ENCODE results near the gene GAPT.
"Not testable (repeated sequence)": the region's sequence is repeated elsewhere in the genome, so short reads cannot be mapped to it uniquely, and the experiment has no call there.

Gene GAPT

GRCh38 chr5:58505971-58506640, 14.9 kb downstream of the GAPT start:
- no peak for DNase-seq

- DNase-seq: no peak
These were observed 16.5 kb downstream of the GAPT start for GRCh38 chr5:58507715-58508114.

- DNase-seq: no peak
These were observed 26.0 kb downstream of the GAPT start for GRCh38 chr5:58517198-58517597.

- no peak for DNase-seq
These were observed 32.7 kb downstream of the GAPT start for GRCh38 chr5:58523956-58524355.

DNA sequence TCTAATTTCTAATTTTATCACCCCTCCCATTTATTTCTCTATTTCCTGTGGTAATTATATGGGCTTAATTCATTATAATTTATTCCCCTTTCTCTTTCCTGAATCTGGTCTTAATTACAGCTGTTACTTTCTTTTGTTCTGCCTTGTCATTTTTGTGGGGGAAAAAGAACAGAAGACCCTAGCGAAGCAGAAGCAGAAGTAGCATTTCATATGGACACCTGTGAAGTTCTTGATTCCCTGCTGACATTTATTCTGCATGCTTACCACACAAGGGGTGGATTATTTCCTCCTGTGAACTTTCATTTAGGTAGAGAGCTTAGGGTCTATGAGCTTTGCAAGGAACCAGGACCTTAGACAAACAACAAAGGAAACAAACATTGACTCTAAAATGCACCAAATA, 33.3 kb downstream of the GAPT start:
- no peak for DNase-seq

DNA sequence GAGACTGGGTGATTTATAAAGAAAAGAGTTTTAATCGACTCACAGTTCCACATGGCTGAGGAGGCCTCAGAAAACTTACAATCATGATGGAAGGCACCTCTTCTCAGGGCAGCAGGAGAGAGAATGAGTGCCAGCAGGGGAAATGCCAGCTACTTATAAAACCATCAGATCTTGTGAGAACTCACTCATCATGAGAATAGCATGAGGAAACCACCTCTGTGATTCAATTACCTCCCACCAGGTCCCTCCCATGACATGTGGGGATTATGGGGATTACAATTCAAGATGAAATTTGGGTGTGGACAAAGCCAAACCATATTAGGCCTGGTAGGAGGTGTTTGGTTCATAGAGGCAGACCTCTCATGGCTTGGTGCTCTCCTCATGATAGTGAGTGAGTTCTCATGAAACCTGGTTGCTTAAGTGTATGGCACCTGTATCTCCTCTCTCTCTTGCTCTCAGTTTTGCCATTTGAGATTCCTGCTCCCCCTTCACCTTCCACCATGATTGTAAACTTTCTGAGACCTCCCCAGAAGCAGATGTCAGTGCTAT, 39.8 kb downstream of the GAPT start:
- DNase-seq: no peak

- DNase-seq: not testable (repeated sequence)
These were observed 50.7 kb downstream of the GAPT start for GRCh38 chr5:58541935-58542334.

- no peak for DNase-seq
These were observed 51.5 kb downstream of the GAPT start for GRCh38 chr5:58542709-58543108.

GRCh38 chr5:58543723-58544122, 52.5 kb downstream of the GAPT start:
- no peak for DNase-seq

DNA sequence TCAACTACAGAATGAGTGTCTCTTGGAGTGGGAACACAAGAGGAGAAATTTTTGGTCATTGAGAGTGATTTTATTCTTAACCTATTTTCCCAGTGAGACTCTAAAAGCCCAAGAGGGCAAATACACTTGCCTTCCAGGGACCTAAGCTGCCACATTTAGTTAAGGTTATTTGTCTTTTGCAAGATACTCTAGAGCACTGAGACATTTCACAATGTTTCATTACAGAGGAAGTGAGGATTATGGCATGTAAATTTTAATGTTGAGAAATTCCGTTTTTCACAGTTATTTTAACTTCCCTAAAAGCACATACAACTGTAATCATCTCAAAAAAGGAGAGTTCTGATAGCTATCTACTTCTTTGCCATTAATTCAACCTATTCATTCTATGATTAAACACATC, 53.0 kb downstream of the GAPT start:
- DNase-seq: no peak

DNA sequence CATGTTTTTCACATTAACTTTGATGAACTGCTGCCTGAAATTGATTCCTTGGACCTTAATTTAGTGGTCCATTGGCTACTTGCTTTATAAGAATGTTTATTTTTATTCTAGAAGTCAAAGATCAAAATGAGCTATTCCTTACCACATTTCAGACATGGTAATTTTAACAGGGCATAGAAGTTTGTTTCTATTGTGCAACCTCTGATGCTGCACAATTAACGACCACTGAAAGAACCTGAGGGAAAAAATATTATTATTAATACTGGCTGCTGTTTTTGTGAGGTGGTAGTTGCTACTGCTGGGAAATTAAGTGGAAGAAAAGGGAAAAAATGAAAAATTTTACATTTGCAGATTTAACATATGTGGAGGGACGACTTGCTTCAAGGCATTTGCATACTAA, 53.7 kb downstream of the GAPT start:
- no peak for DNase-seq

DNA sequence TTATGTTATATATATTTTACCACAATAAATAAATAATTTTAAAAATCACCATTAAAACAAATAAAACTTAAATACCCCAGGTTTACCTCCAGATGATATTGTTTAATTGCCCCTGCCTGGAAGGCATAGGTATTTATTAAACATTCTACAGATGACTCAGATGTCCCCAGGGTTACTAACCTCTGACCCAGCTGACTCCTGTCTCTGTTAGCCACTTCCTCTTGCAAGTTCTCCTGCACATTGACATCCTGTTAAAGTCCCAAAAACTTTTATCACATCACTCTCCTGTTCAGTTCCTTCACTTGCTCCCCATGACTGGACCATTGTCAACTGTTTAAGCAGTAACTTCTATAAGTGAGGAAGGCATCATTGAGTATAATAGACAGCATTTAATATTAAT, 54.7 kb downstream of the GAPT start:
- no peak for DNase-seq
